Uterus (tissue), 2 donors: ENCODE measurements around the gene PLEKHA4.

Experiments
- POLR2A ChIP-seq, 2 donors: fragments of 450-650 bp; IDR thresholded peaks; one replicate each; pipeline ENCODE4 v1.6.1; 2016; ENCODE audit warnings: antibody characterized with exemption in 2 of 2, mild to moderate bottlenecking in 1 of 2, moderate library complexity in 1 of 2
- TF ChIP-seq, protein P1 (sequence below), 4 experiments: fragments of 200-600 bp in 2 of 4; fragments of 450-650 bp in 2 of 4; sonication (generic) in 2 of 4; IDR thresholded peaks; one replicate each; pipeline ENCODE4 v1.5.1; 2016 to 2019; ENCODE audit warnings: antibody characterized with exemption in 4 of 4, mild to moderate bottlenecking in 2 of 4, moderate library complexity in 1 of 4

- TF ChIP-seq, protein P1, sequence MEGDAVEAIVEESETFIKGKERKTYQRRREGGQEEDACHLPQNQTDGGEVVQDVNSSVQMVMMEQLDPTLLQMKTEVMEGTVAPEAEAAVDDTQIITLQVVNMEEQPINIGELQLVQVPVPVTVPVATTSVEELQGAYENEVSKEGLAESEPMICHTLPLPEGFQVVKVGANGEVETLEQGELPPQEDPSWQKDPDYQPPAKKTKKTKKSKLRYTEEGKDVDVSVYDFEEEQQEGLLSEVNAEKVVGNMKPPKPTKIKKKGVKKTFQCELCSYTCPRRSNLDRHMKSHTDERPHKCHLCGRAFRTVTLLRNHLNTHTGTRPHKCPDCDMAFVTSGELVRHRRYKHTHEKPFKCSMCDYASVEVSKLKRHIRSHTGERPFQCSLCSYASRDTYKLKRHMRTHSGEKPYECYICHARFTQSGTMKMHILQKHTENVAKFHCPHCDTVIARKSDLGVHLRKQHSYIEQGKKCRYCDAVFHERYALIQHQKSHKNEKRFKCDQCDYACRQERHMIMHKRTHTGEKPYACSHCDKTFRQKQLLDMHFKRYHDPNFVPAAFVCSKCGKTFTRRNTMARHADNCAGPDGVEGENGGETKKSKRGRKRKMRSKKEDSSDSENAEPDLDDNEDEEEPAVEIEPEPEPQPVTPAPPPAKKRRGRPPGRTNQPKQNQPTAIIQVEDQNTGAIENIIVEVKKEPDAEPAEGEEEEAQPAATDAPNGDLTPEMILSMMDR (IDR thresholded peaks at IDR 0.05): peak in 1 of 4 experiments; percentile 15
- TF ChIP-seq POLR2A (IDR thresholded peaks at IDR 0.05): peak; percentile 65 to 80
Measured at GRCh38 chr19:48837051-48837524, 31.3 kb downstream of the PLEKHA4 start.
